Measurements from ENCODE around the gene FBXO11.

Gene FBXO11

DNA sequence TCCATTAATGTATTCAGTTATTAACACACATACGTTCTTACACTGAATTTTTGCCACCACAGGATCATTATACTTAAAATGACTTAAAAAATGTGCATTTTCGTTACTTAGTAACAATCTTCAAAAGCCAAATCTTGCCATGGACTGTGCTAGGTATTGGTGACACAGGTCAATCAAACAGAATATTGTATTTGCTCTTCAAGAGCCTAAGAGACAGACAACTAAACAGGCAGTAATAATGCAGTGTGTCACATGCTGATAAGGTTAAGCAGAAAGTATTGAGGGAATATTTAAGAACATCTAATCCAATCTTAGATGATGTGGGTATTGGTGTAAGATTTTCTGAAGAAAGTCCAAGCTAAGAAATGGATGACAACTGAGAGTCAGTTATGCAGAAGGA is 56.9 kb downstream of the FBXO11 start:
- no peak for DNase-seq

DNA sequence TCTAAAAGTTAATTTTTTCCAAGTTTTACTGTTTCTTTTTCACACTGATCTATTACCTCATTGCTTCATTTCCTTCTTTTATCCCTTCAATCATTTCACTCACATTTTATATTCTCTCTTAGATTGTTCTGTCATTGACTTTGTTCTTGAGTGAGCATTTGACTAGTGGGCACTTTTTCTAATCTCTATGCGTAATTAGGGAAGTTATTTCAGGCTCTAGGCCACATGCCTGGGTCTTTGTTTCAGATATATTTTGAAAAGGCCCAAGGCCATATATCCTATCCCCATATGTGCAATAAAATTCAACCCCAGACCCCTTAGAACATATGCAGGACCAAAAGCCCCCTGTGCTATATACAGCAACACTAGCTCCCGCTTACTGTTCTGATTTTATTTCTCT is 62.1 kb downstream of the FBXO11 start:
- no peak for DNase-seq

DNA sequence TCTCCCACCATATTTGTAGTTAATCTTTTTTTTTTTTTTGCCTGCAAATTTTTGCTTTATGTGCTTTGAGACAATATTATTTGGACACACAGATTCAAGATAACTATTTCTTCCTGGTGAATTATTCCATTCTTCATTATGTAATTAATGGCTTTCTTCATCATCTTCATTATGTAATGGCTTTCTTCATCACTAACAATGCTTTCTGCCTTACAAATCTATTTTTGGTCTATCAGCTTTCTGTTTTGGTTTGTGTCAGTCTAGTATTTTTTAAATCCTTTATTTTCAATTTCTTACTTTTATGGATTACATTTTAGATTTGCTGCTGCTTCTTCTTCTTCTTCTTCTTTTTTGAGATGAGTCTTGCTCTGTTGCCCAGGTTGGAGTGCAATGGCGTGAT is 62.9 kb downstream of the FBXO11 start:
- no peak for DNase-seq

DNA sequence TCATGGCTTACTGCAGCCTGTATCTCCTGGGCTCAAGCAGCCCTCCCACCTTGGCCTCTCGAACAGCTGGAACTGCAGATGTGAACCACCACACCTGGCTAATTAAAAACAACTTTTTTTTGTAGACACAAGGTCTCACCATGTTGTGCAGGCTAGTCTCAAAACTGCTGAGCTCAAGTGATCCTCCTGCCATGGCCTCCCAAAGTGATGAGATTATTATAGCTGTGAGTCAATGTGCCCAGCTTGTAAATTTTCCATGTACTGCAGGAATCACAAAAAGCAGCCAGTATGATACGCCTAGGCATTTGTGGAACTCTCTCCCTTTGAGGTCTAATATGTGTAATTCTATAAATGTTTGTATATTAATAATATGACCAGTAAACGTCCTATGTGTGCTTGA is 63.5 kb downstream of the FBXO11 start:
- DNase-seq = no peak

DNA sequence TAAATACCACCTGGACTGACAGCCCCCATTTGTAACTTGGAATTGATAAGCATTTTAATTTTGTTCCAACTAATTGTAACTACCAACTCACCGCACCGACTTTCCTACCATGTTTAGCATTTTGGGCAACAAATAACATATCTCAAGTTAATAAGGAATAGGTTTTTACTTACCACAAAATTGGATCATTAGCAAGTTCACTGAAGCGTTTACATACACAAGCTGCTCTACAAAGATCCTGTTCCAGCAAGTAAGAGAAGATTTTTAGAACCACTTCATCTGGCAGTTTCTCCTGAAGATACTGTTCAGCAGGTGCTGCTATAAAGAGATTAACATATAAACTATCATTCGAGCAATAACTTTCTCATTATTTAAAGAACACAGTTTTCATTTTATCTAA is 67.6 kb downstream of the FBXO11 start:
- peak; percentile 10 for DNase-seq

DNA sequence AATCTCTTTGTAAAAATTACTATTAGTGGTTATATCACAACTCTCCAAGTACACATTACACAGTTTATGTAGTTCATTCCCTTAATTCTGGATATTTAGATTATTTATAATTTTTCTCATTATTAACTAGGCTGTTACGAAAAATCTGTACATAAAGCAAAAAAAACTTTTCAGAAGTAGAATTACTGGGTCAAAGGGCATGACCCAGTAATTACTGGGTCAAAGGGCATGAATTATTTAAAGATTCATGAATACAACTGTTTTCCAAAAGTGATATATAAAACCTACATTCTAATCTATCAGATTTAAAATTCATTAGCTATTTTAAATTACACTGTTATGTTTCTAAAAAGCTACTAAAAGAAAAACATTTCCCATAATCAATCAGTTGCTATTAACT is 68.0 kb downstream of the FBXO11 start:
- no peak for DNase-seq

DNA sequence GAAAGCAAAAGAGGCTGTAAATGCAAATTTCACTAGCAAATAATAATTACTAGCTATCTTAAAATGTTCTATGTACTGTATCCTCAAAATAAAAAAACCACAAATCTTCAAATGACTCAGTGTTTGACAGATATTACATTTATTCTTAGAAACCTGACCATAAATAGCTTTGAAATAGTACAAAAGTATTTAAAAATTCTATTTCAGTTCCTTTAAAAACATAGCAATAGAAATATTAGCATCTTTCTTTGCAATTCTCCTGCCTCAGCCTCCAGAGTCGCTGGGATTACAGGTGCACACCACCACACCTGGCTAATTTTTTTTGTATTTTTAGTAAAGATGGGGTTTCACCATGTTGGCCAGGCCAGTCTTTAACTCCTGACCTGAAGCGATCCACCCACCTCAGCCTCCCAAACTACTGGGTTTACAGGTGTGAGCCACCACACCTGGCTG is 72.8 kb downstream of the FBXO11 start:
- DNase-seq = no peak

DNA sequence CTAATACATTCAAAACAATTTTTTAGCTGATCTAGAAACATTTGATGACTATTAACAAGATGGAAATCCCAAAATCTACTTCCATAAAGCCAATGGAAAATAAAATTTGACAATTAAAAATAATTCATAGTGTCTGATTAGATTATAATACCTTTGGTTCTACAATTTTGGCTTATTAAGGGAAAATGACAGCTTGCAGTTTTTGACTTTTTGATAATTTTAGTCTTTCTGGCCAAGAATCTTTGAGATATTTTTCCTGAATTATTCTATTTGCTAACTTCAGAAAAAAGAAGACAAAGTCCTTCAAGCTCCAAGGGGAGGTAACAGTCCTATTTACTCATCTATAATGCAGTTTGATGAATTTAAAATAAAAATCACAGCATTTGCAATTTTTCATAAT is 83.8 kb downstream of the FBXO11 start:
- DNase-seq = no peak

DNA sequence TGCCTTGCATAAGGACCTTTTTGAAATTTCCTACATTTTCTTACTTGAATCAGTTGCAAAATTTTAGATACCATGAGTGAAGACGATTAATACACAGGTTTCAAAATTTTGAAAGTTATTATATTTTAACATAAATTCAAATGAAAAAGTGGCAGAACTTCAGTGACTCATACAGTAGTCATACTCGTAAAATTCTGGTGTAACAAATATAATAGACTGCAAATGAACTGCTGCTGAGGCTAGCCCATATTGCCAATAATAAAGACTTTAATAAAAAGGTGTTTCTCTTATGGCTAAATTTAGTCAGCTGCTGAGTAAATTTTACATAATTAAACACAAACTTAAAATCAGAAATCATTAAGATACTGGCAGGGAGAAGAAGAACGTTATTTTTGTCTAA is 86.5 kb downstream of the FBXO11 start:
- no peak for DNase-seq

DNA sequence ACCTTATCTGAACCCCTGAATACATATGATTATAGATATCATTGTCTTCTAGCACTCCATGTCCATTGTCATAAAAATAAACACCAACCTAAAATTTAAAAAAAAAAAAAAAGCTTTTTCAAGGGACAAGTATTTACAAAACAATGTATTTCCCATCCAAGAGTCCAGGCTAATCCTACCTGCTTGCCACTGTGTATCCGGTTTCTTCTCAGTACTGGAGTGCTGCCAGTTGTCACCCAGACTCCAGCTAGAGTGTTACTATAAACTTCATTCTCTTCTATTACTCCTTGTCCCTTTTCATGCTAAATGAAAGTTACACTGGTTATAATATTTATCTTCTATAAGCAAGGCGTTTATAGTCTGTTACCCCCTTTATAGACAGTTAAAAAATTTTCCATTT is 87.5 kb downstream of the FBXO11 start:
- no peak for DNase-seq

DNA sequence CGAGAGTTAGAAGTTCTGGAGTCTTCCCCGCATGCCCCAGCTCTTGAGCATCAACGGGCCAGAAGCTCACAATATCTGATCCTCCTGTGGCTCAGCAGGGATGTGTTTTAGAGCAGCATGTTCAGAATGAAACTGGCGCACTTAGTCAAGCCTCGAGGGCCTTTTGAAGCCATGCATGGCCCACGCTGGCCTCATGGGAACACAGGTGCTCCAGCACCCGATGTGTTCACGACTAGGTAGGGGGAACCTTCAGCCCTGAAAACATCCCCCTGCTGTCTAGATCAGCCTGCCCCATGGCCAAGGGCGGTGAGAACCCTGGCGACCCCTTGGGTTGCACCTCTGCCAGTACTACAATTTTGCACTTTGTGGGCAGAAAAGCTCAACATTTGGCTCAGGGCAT is 90.5 kb downstream of the FBXO11 start:
- no peak for DNase-seq

DNA sequence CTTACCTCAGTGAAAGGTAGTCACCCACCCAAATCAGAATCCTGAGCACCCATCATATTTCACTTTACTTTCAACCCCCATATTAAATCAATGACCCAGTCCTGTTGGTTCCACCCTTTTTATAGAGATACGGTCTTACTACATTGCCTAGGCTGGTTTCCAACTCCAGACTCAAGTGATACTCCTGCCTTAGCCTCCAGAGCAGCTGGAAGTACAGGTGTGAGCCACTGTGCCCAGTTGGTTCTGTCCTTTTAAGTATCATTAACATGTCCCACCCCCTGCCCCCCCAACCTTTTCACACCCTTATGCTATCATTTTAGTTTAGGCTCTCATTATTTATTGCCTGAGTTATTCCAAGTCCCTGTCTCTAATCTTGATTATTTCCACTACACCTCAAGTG is 94.6 kb downstream of the FBXO11 start:
- DNase-seq = no peak

DNA sequence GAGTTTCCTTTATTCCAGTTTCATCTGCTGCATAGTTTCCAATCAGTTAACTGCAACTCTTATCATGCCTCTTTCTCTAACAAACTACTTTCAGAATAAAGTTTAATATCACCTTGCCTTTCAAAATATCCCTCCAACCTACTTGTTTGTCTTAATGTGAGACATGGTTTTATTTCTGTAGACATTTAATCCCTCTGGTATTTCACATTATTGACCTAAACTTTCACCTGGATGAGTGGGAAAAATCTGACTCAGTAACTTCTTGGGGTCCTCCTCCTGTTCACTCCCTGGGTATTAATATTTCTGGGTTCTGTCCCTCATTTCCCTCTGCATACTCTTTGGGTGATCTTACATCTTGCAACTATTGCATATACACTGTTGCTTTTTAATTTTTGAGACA is 95.4 kb downstream of the FBXO11 start:
- no peak for DNase-seq

DNA sequence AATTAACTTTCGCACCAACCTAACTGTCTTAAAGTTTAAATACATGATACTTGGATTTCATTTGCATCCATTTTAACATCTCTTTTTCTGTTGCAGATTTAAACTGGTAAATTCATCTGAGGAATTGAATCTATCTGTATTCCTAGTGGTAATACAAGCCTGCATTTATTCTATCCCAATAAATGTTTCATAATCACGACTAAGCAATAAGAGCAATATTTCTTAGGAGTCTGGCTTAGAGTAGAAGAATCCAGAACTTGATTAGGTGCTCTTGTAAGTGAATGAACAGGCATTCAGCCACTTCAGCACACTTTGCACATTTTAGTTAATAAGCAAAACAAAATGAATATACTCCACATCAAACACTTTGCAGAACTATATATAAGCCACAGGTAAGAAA is 96.4 kb downstream of the FBXO11 start:
- DNase-seq = no peak

DNA sequence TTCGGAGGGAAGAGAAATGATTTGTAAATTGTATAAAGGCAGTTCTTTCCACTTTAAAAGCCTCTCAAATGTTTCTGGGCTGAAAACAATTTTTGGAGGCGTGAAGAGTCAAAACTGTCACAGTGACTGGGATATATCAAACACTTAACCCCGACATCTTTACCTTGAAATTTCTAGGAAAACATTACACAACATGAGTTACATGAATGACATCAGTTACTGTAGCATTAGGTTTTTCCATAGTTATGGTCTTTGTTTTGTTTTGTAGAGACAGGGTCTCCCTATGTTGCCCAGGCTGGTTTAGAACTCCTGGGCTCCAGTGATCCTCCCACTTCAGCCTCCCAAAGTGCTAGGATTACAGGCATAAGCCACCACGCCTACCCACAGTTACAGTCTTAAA is 97.7 kb downstream of the FBXO11 start:
- no peak for DNase-seq

DNA sequence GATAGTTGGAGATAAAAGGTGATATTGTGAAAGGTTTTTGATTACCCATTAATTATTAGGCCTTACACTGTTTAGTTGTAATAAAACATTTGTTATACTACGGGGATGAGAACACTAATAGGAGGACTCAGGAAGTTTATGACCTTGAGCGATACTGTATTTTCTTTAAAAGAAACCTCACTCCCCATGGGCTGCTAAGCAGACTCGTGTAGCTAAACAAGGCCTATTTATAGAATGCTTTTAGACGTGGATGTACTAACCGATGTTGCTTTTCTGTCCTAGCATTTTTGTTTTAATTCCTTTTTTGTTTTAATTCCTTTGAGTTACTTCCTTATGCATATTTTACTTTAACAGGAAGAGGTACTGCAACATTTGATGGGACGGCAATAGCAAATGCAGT is 100.4 kb downstream of the FBXO11 start:
- DNase-seq = no peak

DNA sequence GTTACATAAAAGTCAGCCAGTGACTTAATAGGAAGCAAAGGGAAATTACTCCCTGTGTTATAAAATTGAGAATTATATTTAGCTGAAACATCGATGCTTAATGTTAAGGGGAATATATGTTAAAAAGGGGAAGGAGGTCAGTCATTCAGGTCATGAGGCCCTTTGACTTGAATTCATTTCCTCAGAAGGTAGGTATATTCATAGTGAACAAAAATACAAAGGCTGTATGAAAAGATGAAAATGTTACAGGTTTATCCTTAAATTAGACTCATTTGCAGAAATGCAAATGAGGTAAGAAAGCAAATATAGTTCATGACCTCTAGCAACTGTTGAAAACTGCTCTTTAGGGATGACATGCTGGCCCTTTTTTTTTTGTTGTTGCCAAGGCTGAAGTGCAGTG is 102.5 kb downstream of the FBXO11 start:
- DNase-seq = no peak

DNA sequence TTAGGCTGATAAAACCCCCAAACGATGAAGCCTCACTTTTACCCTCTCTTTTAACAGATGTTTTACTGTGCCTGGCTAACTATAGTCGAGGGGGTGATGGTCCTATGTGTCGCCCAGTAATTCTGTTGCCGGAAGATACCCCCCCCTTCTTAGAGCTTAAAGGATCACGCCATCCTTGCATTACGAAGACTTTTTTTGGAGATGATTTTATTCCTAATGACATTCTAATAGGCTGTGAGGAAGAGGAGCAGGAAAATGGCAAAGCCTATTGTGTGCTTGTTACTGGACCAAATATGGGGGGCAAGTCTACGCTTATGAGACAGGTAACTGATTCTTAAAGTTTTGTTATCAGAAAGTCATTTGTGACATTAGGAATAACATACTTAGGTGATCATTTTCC is 102.9 kb downstream of the FBXO11 start:
- no peak for DNase-seq

DNA sequence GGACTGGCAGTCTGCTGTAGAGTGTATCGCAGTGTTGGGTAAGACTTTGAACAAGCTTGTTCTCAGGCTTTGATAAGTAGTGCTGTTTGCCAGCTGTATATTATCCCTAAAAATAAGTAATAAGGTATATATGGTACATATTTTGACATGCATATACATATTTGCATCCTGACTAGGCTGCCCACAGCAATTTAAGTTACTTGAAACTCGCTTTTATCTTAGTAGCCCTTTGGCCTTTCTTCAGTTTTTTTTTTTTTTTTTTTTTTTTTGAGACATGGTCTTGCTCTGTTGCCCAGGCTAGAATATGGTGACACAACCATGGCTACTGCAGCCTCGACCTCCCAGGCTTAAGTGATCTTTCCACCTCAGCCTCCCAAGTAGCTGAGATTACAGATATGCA is 105.2 kb downstream of the FBXO11 start:
- no peak for DNase-seq

DNA sequence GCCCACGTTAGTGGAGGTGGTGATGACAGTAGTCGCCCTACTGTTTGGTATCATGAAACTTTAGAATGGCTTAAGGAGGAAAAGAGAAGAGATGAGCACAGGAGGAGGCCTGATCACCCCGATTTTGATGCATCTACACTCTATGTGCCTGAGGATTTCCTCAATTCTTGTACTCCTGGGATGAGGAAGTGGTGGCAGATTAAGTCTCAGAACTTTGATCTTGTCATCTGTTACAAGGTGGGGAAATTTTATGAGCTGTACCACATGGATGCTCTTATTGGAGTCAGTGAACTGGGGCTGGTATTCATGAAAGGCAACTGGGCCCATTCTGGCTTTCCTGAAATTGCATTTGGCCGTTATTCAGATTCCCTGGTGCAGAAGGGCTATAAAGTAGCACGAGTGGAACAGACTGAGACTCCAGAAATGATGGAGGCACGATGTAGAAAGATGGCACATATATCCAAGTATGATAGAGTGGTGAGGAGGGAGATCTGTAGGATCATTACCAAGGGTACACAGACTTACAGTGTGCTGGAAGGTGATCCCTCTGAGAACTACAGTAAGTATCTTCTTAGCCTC is 107.2 kb downstream of the FBXO11 start:
- no peak for DNase-seq

DNA sequence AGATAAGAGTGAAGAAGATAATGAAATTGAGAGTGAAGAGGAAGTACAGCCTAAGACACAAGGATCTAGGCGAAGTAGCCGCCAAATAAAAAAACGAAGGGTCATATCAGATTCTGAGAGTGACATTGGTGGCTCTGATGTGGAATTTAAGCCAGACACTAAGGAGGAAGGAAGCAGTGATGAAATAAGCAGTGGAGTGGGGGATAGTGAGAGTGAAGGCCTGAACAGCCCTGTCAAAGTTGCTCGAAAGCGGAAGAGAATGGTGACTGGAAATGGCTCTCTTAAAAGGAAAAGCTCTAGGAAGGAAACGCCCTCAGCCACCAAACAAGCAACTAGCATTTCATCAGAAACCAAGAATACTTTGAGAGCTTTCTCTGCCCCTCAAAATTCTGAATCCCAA is 107.7 kb downstream of the FBXO11 start:
- DNase-seq = no peak

DNA sequence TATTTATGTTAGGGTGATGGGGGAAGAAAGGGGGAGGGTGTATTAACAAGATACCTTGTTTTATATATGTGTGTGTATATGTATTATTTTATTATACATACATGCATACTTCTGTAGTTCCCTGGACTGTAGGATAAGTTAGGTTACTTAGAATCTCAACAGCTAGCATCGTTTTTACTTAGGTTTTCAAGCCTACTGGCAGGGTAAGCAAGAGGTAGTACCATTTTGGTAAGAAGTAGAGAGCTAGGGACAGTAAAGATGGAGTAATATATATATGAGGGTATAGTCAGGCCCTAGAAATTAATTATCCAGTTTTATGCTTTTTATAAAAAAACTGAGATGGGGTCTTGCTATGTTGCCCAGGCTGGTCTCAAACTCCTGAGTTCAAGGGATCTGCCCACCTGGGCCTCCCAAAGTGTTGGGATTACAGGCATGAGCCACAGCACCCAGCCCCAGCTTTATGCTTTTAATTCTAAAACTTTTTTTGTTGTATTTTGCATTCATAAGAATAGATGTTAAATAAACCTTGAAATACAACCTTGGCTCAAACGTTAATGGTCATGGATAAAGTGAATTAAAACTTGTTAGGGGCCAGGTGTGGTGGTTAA is 110.1 kb downstream of the FBXO11 start:
- no peak for DNase-seq

DNA sequence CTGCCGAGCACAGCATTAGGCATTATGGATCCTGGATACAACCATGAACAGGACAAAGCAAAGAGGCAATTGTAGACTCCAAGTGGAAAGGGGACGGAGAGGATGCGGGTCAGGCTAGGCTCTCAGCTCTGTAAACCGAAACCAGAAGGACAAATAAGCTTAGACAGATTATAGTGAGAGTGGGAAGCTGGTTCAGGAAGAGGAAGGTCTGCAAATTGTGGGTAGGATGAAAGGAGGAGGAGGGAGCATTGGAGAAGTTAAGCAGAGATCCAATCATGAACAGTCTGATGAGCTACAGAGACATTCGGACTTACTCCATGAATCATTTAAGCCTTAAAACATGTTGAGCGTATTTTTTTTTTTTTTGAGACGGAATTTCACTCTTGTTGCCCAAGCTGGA is 120.3 kb downstream of the FBXO11 start:
- DNase-seq = no peak

DNA sequence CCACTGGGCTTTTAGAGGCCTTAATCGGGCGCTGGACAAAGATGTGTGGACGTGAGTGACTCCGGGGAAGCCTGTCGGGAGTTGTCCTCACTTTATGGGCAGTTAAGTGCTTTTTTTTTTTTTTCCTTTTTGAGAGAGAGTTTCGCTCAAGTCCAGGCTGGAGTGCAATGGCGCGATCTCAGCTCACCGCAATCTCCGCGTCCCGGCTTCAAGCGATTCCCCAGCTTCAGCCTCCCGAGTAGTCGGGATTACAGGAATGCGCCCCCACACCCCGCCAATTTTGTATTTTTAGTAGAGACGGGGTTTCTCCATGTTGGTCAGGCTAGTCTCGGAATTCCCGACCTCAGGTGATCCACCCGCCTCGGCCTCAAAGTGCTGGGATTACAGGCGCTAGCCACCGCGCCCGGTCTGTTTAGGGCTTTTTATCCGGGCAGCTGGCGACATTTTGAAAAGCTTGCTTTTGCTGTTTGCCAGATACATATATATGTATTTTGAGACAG is 121.9 kb downstream of the FBXO11 start:
- DNase-seq = no peak

Measured in kidney glomerular epithelial cell (primary cell).